Peyer's patch (tissue), 4 donors: ENCODE data around the gene RND1.

Experiments
- CTCF ChIP-seq, 6 experiments: fragments of 450-650 bp in 4 of 6; fragments of 200-600 bp in 2 of 6; sonication (generic) in 1 of 6; IDR thresholded peaks; one replicate each; pipeline ENCODE4 v1.5.1; 2017 to 2019; ENCODE audit warnings: antibody characterized with exemption in 6 of 6, mild to moderate bottlenecking in 3 of 6, moderate library complexity in 1 of 6
- POLR2A ChIP-seq, 2 donors: fragments of 450-650 bp; IDR thresholded peaks; one replicate each; pipeline ENCODE4 v1.5.1; 2017; ENCODE audit warnings: antibody characterized with exemption in 2 of 2, mild to moderate bottlenecking in 2 of 2, moderate library complexity in 2 of 2

DNA sequence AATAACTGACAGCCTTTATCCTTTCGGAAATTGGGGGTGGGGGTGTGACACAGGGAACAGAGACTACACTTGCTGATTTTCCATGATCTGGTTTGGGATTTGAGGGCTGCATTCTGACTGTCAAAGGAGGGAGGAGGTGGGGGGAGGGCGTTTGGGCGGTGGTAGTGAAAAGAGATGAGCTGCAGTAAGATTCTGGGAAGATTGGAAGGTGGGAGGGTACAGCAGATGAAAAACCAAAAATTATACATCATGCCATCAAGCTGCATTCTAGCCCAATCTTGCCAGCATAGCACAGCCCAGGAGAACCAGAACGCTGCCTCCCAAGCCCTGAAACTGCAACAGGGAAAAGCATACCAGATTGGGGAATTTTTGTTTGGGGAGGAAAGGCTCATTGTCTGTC is 2.4 kb downstream of the RND1 start:
- TF ChIP-seq CTCF (IDR thresholded peaks at IDR 0.05) (no peak), POLR2A (IDR thresholded peaks at IDR 0.05) (no peak)
